SH-SY5Y (cell line): ENCODE measurements around the gene KERA.

ENCODE experiments used
- GATA2 ChIP-seq: IDR thresholded peaks from 2 replicates; pipeline ENCODE4 v1.6.1; 2011; ENCODE audit warnings: mild to moderate bottlenecking, low read depth, low read length
- GATA3 ChIP-seq: IDR thresholded peaks from 2 replicates; pipeline ENCODE4 v1.6.1; 2011; ENCODE audit warnings: low read depth, mild to moderate bottlenecking, low read length, moderate library complexity

- TF ChIP-seq GATA2 (no peak), GATA3 (no peak)
Observed at GRCh38 chr12:91099836-91100235, 42.0 kb upstream of the KERA start.
